Activated T-helper 1 cell treated with anti-CD3 and anti-CD28 coated beads, Interleukin-12 subunit alpha, Interleukin-12 subunit beta, Interleukin-2, Interleukin-4 antibody, amounts not matched to agents 30 ng/mL and 10 ng/mL and 1 ng/mL, durations not matched to agents 14 hours and 24 hours and 36 hours (primary cell): ENCODE measurements around the gene HSPBAP1. TPM values are rescaled to one million over a fixed set of nuclear protein-coding genes. Genes with fewer than 3 reads are reported as not detected.

Experiments
- DNase-seq: peaks from one replicate; pipeline ENCODE4 v3.0.0; 2021; ENCODE audit warnings: low spot score
- H3K27ac Mint-ChIP-seq: one replicate; pipeline ENCODE4 v1.8.0; 2021; ENCODE audit warnings: mild to moderate bottlenecking, mixed read lengths
- H3K27me3 Mint-ChIP-seq: one replicate; pipeline ENCODE4 v1.8.0; 2022; ENCODE audit warnings: mild to moderate bottlenecking, moderate library complexity, mixed read lengths; ENCODE audit not compliant: insufficient read depth
- H3K36me3 Mint-ChIP-seq: one replicate; pipeline ENCODE4 v1.8.0; 2021; ENCODE audit warnings: low read depth, mixed read lengths
- H3K4me1 Mint-ChIP-seq: one replicate; pipeline ENCODE4 v1.8.0; 2021; ENCODE audit warnings: low read depth, mixed read lengths
- H3K4me3 Mint-ChIP-seq: one replicate; pipeline ENCODE4 v1.8.0; 2021; ENCODE audit warnings: mild to moderate bottlenecking, moderate library complexity, mixed read lengths
- H3K9me3 Mint-ChIP-seq: one replicate; pipeline ENCODE4 v1.8.0; 2021; ENCODE audit warnings: mixed read lengths
- intact Hi-C: fragments of 100-400 bp; cut with micrococcal nuclease; formaldehyde crosslinking; loops from one replicate; pipeline ENCODE4 v1.15.1; 2024
- total RNA-seq: library from RNA; stranded (reverse); gene quantifications from 2 replicates; pipeline ENCODE4 v1.2.3, GENCODE V29; 2022

The HSPBAP1 gene, protein sequence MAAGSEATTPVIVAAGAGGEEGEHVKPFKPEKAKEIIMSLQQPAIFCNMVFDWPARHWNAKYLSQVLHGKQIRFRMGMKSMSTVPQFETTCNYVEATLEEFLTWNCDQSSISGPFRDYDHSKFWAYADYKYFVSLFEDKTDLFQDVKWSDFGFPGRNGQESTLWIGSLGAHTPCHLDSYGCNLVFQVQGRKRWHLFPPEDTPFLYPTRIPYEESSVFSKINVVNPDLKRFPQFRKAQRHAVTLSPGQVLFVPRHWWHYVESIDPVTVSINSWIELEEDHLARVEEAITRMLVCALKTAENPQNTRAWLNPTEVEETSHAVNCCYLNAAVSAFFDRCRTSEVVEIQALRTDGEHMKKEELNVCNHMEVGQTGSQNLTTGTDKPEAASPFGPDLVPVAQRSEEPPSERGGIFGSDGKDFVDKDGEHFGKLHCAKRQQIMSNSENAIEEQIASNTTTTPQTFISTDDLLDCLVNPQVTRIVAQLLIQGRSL
- total RNA-seq, result 8.1 and 8.9 TPM in 2 replicates

DNA sequence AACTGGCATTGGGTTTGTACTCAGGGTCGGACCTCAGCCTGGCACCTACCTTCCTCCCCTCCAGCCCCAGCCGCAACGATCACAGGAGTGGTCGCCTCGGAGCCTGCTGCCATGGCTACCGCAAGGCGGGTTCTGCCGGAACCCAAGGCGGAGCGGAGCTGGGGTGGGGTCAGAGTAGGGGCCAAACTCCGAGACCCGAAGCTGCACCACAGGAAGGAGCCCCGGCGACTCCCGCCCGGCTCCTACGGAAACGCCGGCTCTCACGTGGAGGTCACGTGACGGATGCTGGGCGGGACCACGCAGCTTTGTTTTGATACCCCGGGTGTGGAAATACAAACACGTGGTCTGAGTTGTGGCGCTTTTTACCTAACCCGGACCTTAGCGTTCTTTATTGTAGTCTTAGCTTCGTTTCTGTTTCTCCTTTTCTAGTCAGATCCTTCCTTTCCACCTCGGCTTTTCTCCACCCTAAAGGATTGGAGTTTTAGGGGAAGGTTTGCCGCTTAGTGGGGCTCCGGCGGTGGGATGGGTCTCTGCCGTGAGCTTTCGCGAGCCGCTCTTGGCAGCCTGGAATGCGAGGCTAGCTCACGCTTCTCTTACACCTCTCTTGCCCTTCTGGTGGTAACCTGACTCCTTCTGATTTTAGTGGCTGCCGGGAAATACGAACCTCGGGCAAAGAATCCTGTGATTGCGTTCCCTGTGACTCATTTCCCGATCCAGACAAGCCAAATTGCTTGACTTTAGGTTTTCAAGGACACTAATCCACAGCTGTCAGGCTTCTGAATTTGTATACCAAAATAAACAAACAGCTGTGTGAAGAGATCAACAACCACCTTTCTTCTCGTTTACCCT is at the start of gene HSPBAP1:
Gene HSPBAP1 (minus strand): TSS at position 264 of the 849 bp plus-strand sequence. CDS start 151 bp downstream, at position 113.
- Mint-ChIP-seq H3K9me3 (no peaks in the 10 kb centered on the region), H3K27me3 (no peaks in the 10 kb centered on the region), H3K27ac (peak within 1 kb of the TSS; percentile 79), H3K4me1 (peaks cover 39% of the 10 kb centered on the region), H3K36me3 (peaks cover 9% of the 10 kb centered on the region), H3K4me3 (peak within 1 kb of the TSS; percentile 89)
- intact Hi-C loops, result loop anchor here (1.0 to 10.0 kb wide), 12 partner anchors 111 to 1246 kb away; partner anchors contain the start of genes DTX3L, EAF2, GOLGB1 and HACD2
- peak; percentile 86 for DNase-seq

DNA sequence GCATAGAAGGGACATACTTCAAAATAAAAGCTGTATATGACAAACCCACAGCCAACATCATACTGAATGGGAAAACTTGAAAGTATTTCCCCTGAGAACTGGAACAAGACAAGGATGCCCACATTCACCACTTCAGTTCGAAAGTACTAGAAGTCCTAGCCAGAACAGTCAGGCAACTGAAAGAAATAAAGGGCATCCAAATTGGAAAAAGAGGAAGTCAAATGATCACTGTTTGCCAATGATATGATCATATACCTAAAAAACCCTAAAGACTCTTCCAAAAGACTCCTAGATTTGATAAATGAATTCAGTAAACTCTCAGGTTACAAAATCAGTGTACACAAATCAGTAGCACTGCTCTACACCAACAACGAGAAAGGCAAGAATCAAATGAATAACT is 42.0 kb upstream of the HSPBAP1 start:
- H3K4me1 Mint-ChIP-seq, result no peaks in the 10 kb centered on the region
- intact Hi-C loops, result no loop called here
- H3K9me3 Mint-ChIP-seq, result no peaks in the 10 kb centered on the region
- no peaks in the 10 kb centered on the region for H3K27me3 Mint-ChIP-seq
- no peak for DNase-seq
- peaks cover 6% of the 10 kb centered on the region for H3K36me3 Mint-ChIP-seq
- no peak overlapping the region for H3K27ac Mint-ChIP-seq
- no peak overlapping the region for H3K4me3 Mint-ChIP-seq

DNA sequence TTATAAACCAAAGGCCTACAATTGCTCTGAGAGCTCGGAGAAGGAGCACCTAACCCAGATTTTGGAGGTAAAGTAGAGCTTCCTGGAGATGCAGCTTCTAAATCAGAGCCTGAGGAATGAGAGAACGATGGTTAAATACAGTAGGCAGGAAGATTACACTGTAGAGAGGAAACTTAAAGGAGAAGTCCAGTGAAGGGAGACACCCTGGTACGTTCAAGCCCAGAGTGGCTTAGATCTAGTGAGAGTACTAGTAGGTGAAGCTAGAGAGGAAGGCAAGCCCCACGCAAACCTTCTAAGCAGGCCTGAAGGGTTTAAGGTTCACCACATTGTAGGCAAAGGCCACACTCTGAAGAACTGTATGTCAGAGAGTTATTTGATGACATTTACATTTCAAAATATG is 34.6 kb upstream of the HSPBAP1 start:
- no peak overlapping the region for H3K27ac Mint-ChIP-seq
- no peaks in the 10 kb centered on the region for H3K9me3 Mint-ChIP-seq
- no peaks in the 10 kb centered on the region for H3K4me1 Mint-ChIP-seq
- H3K4me3 Mint-ChIP-seq, result no peak overlapping the region
- DNase-seq, result no peak
- peaks cover 6% of the 10 kb centered on the region for H3K36me3 Mint-ChIP-seq
- H3K27me3 Mint-ChIP-seq, result no peaks in the 10 kb centered on the region
- intact Hi-C loops, result no loop called here

DNA sequence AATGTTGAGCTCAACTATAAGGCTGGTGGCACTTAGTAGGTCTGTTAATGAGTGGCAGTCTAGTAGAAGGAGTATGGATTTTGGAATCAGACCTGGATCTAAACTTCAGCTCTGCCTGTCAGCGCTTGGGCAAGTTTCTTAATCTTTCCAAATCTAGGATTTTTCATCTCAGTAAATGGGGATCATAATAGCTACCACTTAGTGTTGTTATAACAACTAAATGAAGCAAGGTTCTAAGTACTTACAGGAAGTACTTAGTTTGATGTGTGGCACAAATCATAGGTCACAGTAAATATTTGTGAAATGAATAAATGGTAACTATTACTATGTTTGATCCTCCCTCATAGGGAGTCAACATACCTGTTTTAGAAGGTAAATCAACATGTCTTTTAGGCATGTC is 32.6 kb upstream of the HSPBAP1 start:
- Mint-ChIP-seq H3K4me3 (no peak overlapping the region), H3K27me3 (no peaks in the 10 kb centered on the region)
- intact Hi-C loops, result no loop called here

DNA sequence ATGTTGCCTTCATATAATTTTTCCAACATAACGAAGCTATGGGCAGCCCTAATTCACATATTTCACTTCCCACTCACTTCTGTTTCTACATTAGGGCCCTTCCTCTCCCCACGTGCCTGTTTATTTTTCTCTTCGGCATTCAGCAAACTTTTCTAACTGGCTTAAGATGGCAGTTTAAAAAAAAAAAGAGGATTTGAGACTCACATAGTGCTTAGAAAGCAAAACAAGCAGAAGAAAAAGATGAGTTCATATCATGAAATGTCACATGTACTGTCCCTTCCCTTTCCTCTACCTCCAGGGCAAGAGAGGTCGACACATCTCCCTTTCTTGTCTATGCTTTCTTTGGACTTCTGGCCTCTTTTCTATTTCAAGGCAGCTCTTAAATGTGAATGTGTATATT is 31.8 kb upstream of the HSPBAP1 start:
- H3K9me3 Mint-ChIP-seq, result no peaks in the 10 kb centered on the region
- DNase-seq, result no peak
- H3K36me3 Mint-ChIP-seq, result peaks cover 4% of the 10 kb centered on the region
- no peaks in the 10 kb centered on the region for H3K4me1 Mint-ChIP-seq
- intact Hi-C loops, result no loop called here
- no peak overlapping the region for H3K27ac Mint-ChIP-seq
- H3K27me3 Mint-ChIP-seq, result no peaks in the 10 kb centered on the region
- H3K4me3 Mint-ChIP-seq, result no peak overlapping the region

More for the DNA sequence above, 32.6 kb upstream of the HSPBAP1 start:
- Mint-ChIP-seq H3K36me3 (peaks cover 4% of the 10 kb centered on the region), H3K4me1 (no peaks in the 10 kb centered on the region), H3K27ac (no peak overlapping the region), H3K9me3 (no peaks in the 10 kb centered on the region)
- DNase-seq, result no peak

DNA sequence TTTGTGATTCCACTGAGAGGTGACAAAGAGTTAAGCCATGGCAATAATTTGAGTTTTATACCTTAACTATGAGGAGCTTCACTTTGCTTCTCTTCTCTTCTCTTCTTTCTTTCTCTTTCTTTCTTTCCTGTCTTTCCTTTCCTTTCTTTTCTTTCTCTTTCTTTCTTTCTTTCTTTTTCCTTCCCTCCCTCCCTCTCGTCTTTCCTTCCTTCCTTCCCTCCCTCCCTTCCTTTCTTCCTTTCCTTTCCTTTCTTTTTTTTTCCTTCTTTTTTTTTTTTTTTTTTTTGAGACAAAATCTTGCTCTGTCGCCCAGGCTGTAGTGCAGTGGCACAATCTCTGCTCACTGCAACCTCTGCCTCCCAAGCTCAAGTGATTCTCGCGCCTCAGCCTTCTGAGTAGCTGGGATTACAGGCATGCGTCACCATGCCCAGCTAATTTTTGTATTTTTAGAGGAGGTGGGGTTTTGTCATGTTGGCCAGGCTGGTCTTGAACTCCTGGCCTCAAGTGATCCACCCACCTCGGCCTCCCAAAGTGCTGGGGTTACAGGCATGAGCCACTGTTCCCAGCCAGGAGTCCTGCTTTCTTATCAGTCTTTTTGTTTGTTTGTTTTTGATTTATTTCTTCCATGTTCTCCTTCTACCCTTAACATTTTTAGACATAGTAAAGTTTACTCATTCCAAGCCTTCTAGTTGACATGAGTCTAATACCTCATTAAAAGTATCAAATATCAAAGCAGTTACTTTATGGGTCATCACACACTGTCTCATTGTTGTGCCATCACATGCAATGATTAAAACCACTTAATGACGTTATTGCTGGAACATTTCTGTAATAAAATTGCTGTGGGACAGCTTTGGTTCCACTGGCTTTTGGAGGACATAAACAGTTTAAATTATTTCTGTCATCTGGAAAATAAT is 31.1 kb upstream of the HSPBAP1 start:
- H3K27ac Mint-ChIP-seq, result no peak overlapping the region
- no peaks in the 10 kb centered on the region for H3K9me3 Mint-ChIP-seq
- no peaks in the 10 kb centered on the region for H3K4me1 Mint-ChIP-seq
- H3K4me3 Mint-ChIP-seq, result no peak overlapping the region
- H3K27me3 Mint-ChIP-seq, result no peaks in the 10 kb centered on the region
- no peak for DNase-seq
- H3K36me3 Mint-ChIP-seq, result peaks cover 4% of the 10 kb centered on the region
- intact Hi-C loops, result no loop called here

DNA sequence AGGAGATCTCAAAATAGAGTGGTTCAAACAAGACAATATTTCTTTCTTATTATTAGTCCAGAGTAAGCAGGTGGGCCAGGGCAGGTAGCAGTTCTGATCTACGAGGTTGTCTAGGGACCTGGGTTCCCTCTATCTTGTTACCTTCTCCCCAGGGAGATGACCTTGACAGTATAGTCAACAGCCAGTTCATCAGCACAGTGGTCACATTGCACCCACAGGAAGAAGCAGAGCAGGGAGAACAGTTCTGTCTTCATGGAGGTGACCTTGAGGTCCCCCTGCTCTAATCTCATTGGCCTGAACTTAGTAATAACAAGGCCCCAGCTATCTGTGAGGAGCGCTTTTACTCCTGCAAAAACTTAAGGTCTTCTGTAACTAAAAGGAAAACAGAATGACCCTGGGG is 23.0 kb upstream of the HSPBAP1 start:
- no peak for DNase-seq
- H3K27ac Mint-ChIP-seq, result no peak overlapping the region
- H3K27me3 Mint-ChIP-seq, result no peaks in the 10 kb centered on the region
- intact Hi-C loops, result no loop called here
- no peaks in the 10 kb centered on the region for H3K4me1 Mint-ChIP-seq
- H3K9me3 Mint-ChIP-seq, result no peaks in the 10 kb centered on the region
- H3K36me3 Mint-ChIP-seq, result no peaks in the 10 kb centered on the region
- no peak overlapping the region for H3K4me3 Mint-ChIP-seq

DNA sequence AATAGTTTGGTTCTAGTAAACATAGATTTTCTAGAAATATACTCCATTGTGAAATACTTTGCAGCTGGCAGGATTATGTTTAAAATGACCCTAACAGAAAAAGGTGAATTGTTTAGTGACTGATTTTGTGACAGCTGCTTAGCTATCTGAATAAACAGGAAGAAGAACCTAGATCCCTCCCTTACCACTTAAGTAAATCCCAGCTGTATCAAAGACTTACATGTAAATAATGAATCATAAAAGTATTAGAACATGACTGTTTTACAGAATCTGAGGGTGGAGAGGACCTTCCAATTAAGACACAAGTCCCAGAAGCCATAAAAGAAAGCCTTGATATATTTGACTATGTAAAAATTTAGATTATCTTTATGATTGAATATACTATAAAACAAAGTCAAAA is 17.1 kb upstream of the HSPBAP1 start:
- Mint-ChIP-seq H3K4me1 (no peaks in the 10 kb centered on the region), H3K36me3 (no peaks in the 10 kb centered on the region), H3K9me3 (no peaks in the 10 kb centered on the region), H3K27me3 (no peaks in the 10 kb centered on the region), H3K27ac (no peak overlapping the region), H3K4me3 (no peak overlapping the region)
- intact Hi-C loops, result no loop called here
- DNase-seq, result no peak

DNA sequence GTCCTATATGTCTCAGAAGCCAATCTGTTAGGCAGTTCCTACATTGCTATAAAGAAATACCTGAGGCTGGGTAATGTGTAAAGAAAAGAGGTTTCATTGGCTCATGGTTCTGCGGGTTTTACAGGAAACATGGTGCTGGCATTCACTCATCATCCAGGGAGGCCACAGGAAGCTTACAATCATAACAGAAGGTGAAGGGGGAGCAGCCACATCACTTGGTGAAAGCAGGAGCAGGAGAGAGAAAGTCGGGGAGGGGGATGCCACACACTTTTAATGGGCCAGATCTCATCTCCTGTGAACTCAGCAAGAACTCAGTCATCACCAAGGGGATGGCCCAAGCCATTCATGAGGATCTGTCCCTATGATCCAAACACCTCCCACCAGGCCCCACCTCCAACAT is 10.3 kb upstream of the HSPBAP1 start:
- intact Hi-C loops, result no loop called here
- no peak for DNase-seq
- H3K4me3 Mint-ChIP-seq, result no peak overlapping the region
- no peak overlapping the region for H3K27ac Mint-ChIP-seq
- peaks cover 3% of the 10 kb centered on the region for H3K36me3 Mint-ChIP-seq
- H3K4me1 Mint-ChIP-seq, result no peaks in the 10 kb centered on the region
- no peaks in the 10 kb centered on the region for H3K27me3 Mint-ChIP-seq
- H3K9me3 Mint-ChIP-seq, result no peaks in the 10 kb centered on the region

DNA sequence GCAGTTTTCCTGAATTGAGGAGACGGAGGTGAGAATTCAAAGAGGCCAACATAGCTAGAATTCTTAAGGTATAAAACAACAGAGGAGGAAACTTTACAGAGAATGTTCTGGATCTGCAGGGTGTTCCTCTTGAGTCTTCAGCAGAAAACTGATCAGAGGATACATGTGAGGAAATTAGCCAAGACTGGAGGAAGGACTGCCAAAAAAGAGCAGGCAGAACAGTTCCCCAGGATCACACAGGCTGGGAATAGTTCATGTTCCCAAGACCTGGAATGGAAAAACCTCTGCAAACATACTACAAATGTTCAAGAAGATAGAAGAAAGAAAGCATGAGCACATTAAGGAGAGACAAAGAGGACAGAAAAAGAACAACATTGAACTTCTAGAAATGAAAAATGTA is 8.7 kb upstream of the HSPBAP1 start:
- no peak overlapping the region for H3K27ac Mint-ChIP-seq
- no peak for DNase-seq
- H3K36me3 Mint-ChIP-seq, result peaks cover 3% of the 10 kb centered on the region
- no peaks in the 10 kb centered on the region for H3K27me3 Mint-ChIP-seq
- H3K4me3 Mint-ChIP-seq, result no peak overlapping the region
- peaks cover 3% of the 10 kb centered on the region for H3K4me1 Mint-ChIP-seq
- intact Hi-C loops, result no loop called here
- H3K9me3 Mint-ChIP-seq, result no peaks in the 10 kb centered on the region

DNA sequence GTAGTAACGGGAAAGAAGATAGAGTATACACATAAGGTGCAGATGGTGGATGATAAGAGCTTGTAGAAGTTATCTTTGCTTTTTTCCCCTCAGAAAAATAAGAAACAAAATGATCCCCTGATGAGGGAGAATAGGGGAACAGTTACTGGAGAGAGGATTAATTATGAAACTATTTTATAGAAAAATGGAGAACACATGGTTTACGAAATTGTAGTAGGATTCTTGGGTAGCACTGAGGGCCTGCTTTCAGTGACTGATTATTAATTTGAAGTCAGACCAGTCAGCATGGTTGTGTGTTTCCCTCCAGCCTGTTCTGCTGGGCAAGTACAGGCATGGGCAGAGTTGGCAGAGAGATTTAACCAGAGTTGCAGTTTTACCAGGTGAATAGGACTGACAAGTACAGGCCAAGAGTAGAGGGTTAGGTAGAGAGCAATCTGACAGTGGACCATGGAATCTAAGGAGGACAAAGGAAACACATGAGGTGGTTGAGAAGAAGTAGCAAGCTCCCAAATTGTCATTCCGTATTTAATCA is 7.1 kb upstream of the HSPBAP1 start:
- H3K27me3 Mint-ChIP-seq, result no peaks in the 10 kb centered on the region
- peaks cover 9% of the 10 kb centered on the region for H3K36me3 Mint-ChIP-seq
- peaks cover 18% of the 10 kb centered on the region for H3K4me1 Mint-ChIP-seq
- DNase-seq, result no peak
- no peaks in the 10 kb centered on the region for H3K9me3 Mint-ChIP-seq
- no peak overlapping the region for H3K27ac Mint-ChIP-seq
- intact Hi-C loops, result no loop called here
- no peak overlapping the region for H3K4me3 Mint-ChIP-seq

DNA sequence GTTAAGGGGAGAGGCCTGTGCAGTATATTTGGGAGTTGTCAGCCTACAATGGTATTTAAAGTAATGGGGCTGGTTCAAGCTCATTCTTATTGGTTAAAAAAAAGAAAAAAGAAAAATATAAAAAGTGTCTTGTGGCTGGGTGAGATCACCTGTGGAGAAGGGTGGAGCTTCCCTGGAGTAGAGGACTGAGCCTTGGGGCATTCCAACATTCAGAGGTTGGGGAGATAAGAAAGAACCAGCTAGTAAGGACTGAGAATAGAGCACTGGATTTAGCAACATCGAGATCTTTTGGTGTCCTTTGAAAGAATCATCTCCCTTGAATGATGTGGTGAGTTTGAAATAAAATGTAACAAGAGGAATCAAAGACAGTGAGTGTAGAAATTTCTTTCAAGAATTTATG is 6.4 kb upstream of the HSPBAP1 start:
- intact Hi-C loops, result no loop called here
- no peaks in the 10 kb centered on the region for H3K9me3 Mint-ChIP-seq
- H3K27ac Mint-ChIP-seq, result no peak overlapping the region
- no peaks in the 10 kb centered on the region for H3K27me3 Mint-ChIP-seq
- peaks cover 22% of the 10 kb centered on the region for H3K4me1 Mint-ChIP-seq
- H3K36me3 Mint-ChIP-seq, result peaks cover 11% of the 10 kb centered on the region
- DNase-seq, result no peak
- no peak overlapping the region for H3K4me3 Mint-ChIP-seq
